ENCODE results near the gene NRIP1.

Gene NRIP1

GRCh38 chr21:14981246-14981645 lies 83.6 kb downstream of the NRIP1 start:
- peaks cover 2% of the 10 kb centered on the region for H3K4me1 Mint-ChIP-seq
- no peak overlapping the region for H3K27ac Mint-ChIP-seq
- H3K9me3 Mint-ChIP-seq = no peaks in the 10 kb centered on the region
- no peak overlapping the region for H3K4me3 Mint-ChIP-seq
- H3K36me3 Mint-ChIP-seq = peaks cover 7% of the 10 kb centered on the region
- ATAC-seq (ENCODE audit: low read depth) = no peak
- no peak for DNase-seq (ENCODE audit: low spot score in 2 of 2)
- no peaks in the 10 kb centered on the region for H3K27me3 Mint-ChIP-seq

- Mint-ChIP-seq H3K27me3 (no peaks in the 10 kb centered on the region), H3K4me1 (peaks cover 2% of the 10 kb centered on the region), H3K27ac (no peak overlapping the region), H3K9me3 (no peaks in the 10 kb centered on the region), H3K36me3 (peaks cover 7% of the 10 kb centered on the region), H3K4me3 (no peak overlapping the region)
- DNase-seq (ENCODE audit: low spot score in 2 of 2) (no peak), ATAC-seq (ENCODE audit: low read depth) (no peak)
Observed at GRCh38 chr21:14979264-14979663, 85.5 kb downstream of the NRIP1 start.

- H3K4me3 Mint-ChIP-seq = no peak overlapping the region
- no peak for ATAC-seq (ENCODE audit: low read depth)
- no peak overlapping the region for H3K27ac Mint-ChIP-seq
- DNase-seq (ENCODE audit: low spot score in 2 of 2) = no peak
- peaks cover 2% of the 10 kb centered on the region for H3K4me1 Mint-ChIP-seq
- H3K9me3 Mint-ChIP-seq = no peaks in the 10 kb centered on the region
- H3K27me3 Mint-ChIP-seq = no peaks in the 10 kb centered on the region
- H3K36me3 Mint-ChIP-seq = peaks cover 1% of the 10 kb centered on the region
Observed at GRCh38 chr21:14977814-14978213, 87.0 kb downstream of the NRIP1 start.

- ATAC-seq (ENCODE audit: low read depth) = no peak
- no peak for DNase-seq (ENCODE audit: low spot score in 2 of 2)
- H3K27me3 Mint-ChIP-seq = no peaks in the 10 kb centered on the region
- no peak overlapping the region for H3K4me3 Mint-ChIP-seq
- H3K9me3 Mint-ChIP-seq = no peaks in the 10 kb centered on the region
- H3K27ac Mint-ChIP-seq = no peak overlapping the region
- peaks cover 1% of the 10 kb centered on the region for H3K36me3 Mint-ChIP-seq
- H3K4me1 Mint-ChIP-seq = no peaks in the 10 kb centered on the region
Observed at GRCh38 chr21:14975136-14975919, 89.5 kb downstream of the NRIP1 start.

- Mint-ChIP-seq H3K27me3 (no peaks in the 10 kb centered on the region), H3K27ac (no peak overlapping the region), H3K36me3 (peaks cover 13% of the 10 kb centered on the region), H3K4me1 (no peaks in the 10 kb centered on the region), H3K9me3 (no peaks in the 10 kb centered on the region), H3K4me3 (no peak overlapping the region)
- ATAC-seq (ENCODE audit: low read depth) (no peak), DNase-seq (ENCODE audit: low spot score in 2 of 2) (no peak)
Observed at GRCh38 chr21:14972678-14973077, 92.1 kb downstream of the NRIP1 start.

GRCh38 chr21:14968821-14969220 lies 96.0 kb downstream of the NRIP1 start:
- no peak for ATAC-seq (ENCODE audit: low read depth)
- peaks cover 28% of the 10 kb centered on the region for H3K36me3 Mint-ChIP-seq
- no peak overlapping the region for H3K4me3 Mint-ChIP-seq
- no peaks in the 10 kb centered on the region for H3K9me3 Mint-ChIP-seq
- DNase-seq (ENCODE audit: low spot score in 2 of 2) = no peak
- no peaks in the 10 kb centered on the region for H3K27me3 Mint-ChIP-seq
- no peak overlapping the region for H3K27ac Mint-ChIP-seq
- H3K4me1 Mint-ChIP-seq = no peaks in the 10 kb centered on the region

GRCh38 chr21:14968029-14968428 lies 96.8 kb downstream of the NRIP1 start:
- Mint-ChIP-seq H3K9me3 (no peaks in the 10 kb centered on the region), H3K4me3 (no peak overlapping the region), H3K4me1 (no peaks in the 10 kb centered on the region), H3K36me3 (peaks cover 26% of the 10 kb centered on the region), H3K27me3 (no peaks in the 10 kb centered on the region), H3K27ac (no peak overlapping the region)
- no peak for ATAC-seq (ENCODE audit: low read depth)
- DNase-seq (ENCODE audit: low spot score in 2 of 2) = no peak

GRCh38 chr21:14964621-14965020 lies 100.2 kb downstream of the NRIP1 start:
- no peak overlapping the region for H3K4me3 Mint-ChIP-seq
- DNase-seq (ENCODE audit: low spot score in 2 of 2) (no peak), ATAC-seq (ENCODE audit: low read depth) (no peak)
- no peak overlapping the region for H3K27ac Mint-ChIP-seq
- H3K27me3 Mint-ChIP-seq = no peaks in the 10 kb centered on the region
- H3K9me3 Mint-ChIP-seq = no peaks in the 10 kb centered on the region
- H3K36me3 Mint-ChIP-seq = peaks cover 26% of the 10 kb centered on the region
- no peaks in the 10 kb centered on the region for H3K4me1 Mint-ChIP-seq

GRCh38 chr21:14962217-14962616 lies 102.6 kb downstream of the NRIP1 start:
- H3K27ac Mint-ChIP-seq = no peak overlapping the region
- H3K9me3 Mint-ChIP-seq = no peaks in the 10 kb centered on the region
- no peak overlapping the region for H3K4me3 Mint-ChIP-seq
- DNase-seq (ENCODE audit: low spot score in 2 of 2) (no peak), ATAC-seq (ENCODE audit: low read depth) (no peak)
- no peaks in the 10 kb centered on the region for H3K4me1 Mint-ChIP-seq
- H3K36me3 Mint-ChIP-seq = peaks cover 12% of the 10 kb centered on the region
- no peaks in the 10 kb centered on the region for H3K27me3 Mint-ChIP-seq

GRCh38 chr21:14961502-14961901 lies 103.3 kb downstream of the NRIP1 start:
- H3K27ac Mint-ChIP-seq = no peak overlapping the region
- peaks cover 7% of the 10 kb centered on the region for H3K36me3 Mint-ChIP-seq
- H3K4me1 Mint-ChIP-seq = no peaks in the 10 kb centered on the region
- H3K27me3 Mint-ChIP-seq = no peaks in the 10 kb centered on the region
- H3K9me3 Mint-ChIP-seq = no peaks in the 10 kb centered on the region
- no peak for ATAC-seq (ENCODE audit: low read depth)
- no peak for DNase-seq (ENCODE audit: low spot score in 2 of 2)
- H3K4me3 Mint-ChIP-seq = no peak overlapping the region

GRCh38 chr21:14959343-14959742 lies 105.5 kb downstream of the NRIP1 start:
- Mint-ChIP-seq H3K4me3 (no peak overlapping the region), H3K27ac (no peak overlapping the region), H3K4me1 (no peaks in the 10 kb centered on the region), H3K9me3 (no peaks in the 10 kb centered on the region), H3K27me3 (no peaks in the 10 kb centered on the region), H3K36me3 (no peaks in the 10 kb centered on the region)
- DNase-seq (ENCODE audit: low spot score in 2 of 2) (no peak), ATAC-seq (ENCODE audit: low read depth) (no peak)

GRCh38 chr21:14957836-14958235 lies 107.0 kb downstream of the NRIP1 start:
- ATAC-seq (ENCODE audit: low read depth) = no peak
- H3K27ac Mint-ChIP-seq = no peak overlapping the region

GRCh38 chr21:14956807-14957206 lies 108.0 kb downstream of the NRIP1 start:
- Mint-ChIP-seq H3K4me1 (no peaks in the 10 kb centered on the region), H3K4me3 (no peak overlapping the region), H3K27ac (no peak overlapping the region), H3K9me3 (no peaks in the 10 kb centered on the region), H3K27me3 (no peaks in the 10 kb centered on the region), H3K36me3 (no peaks in the 10 kb centered on the region)
- ATAC-seq (ENCODE audit: low read depth) (no peak), DNase-seq (ENCODE audit: low spot score in 2 of 2) (no peak)

More at GRCh38 chr21:14957836-14958235, 107.0 kb downstream of the NRIP1 start:
- Mint-ChIP-seq H3K27me3 (no peaks in the 10 kb centered on the region), H3K4me3 (no peak overlapping the region), H3K4me1 (no peaks in the 10 kb centered on the region), H3K9me3 (no peaks in the 10 kb centered on the region), H3K36me3 (no peaks in the 10 kb centered on the region)
- DNase-seq (ENCODE audit: low spot score in 2 of 2) = no peak

- Mint-ChIP-seq H3K4me1 (no peaks in the 10 kb centered on the region), H3K4me3 (no peak overlapping the region), H3K27me3 (no peaks in the 10 kb centered on the region), H3K9me3 (no peaks in the 10 kb centered on the region), H3K36me3 (no peaks in the 10 kb centered on the region), H3K27ac (no peak overlapping the region)
- DNase-seq (ENCODE audit: low spot score in 2 of 2) (no peak), ATAC-seq (ENCODE audit: low read depth) (no peak)
Observed at GRCh38 chr21:14955936-14956520, 108.8 kb downstream of the NRIP1 start.

- no peak overlapping the region for H3K27ac Mint-ChIP-seq
- H3K9me3 Mint-ChIP-seq = peaks cover 1% of the 10 kb centered on the region
- no peaks in the 10 kb centered on the region for H3K4me1 Mint-ChIP-seq
- H3K36me3 Mint-ChIP-seq = peaks cover 3% of the 10 kb centered on the region
- ATAC-seq (ENCODE audit: low read depth) = no peak
- H3K4me3 Mint-ChIP-seq = no peak overlapping the region
- no peak for DNase-seq (ENCODE audit: low spot score in 2 of 2)
- H3K27me3 Mint-ChIP-seq = peaks cover 1% of the 10 kb centered on the region
Observed at GRCh38 chr21:14952916-14953315, 111.9 kb downstream of the NRIP1 start.
